Keratinocyte (primary cell): ENCODE data around the gene ST6GALNAC5. TPM values are rescaled to one million over a fixed set of nuclear protein-coding genes. Genes with fewer than 3 reads are reported as not detected.

ENCODE experiments used
- DNase-seq: peaks from one replicate; pipeline ENCODE4 v3.0.0-alpha.2; 2011; ENCODE audit warnings: low read depth, missing footprints, low spot score
- FAIRE-seq: peaks from 2 replicates; lab custom pipeline; 2011; peaks lifted over from hg19 to GRCh38; lab: Jason Lieb, UNC
- H2AFZ ChIP-seq: 2 replicates; pipeline ENCODE4 v1.6.0; 2012; ENCODE audit warnings: low read length, control low read depth, inconsistent platforms; ENCODE audit not compliant: control insufficient read depth
- H3K27ac ChIP-seq: 2 replicates; pipeline ENCODE4 v1.5.1; 2011; ENCODE audit warnings: low read length; ENCODE audit not compliant: control insufficient read depth, insufficient read depth
- H3K27me3 ChIP-seq: 3 replicates; pipeline ENCODE4 v1.6.0; 2011; ENCODE audit warnings: low read length; ENCODE audit not compliant: control insufficient read depth, insufficient read depth; ENCODE audit errors: extremely low read depth
- H3K36me3 ChIP-seq, 2 experiments: 2 replicates in 1 of 2; 3 replicates in 1 of 2; pipeline ENCODE4 v1.5.1; 2011; ENCODE audit warnings: low read length in 2 of 2, mild to moderate bottlenecking in 1 of 2; ENCODE audit not compliant: control insufficient read depth in 2 of 2, insufficient read depth in 2 of 2; ENCODE audit errors: extremely low read depth in 1 of 2
- H3K4me1 ChIP-seq: 3 replicates; pipeline ENCODE4 v1.5.1; 2011; ENCODE audit warnings: low read length; ENCODE audit not compliant: control insufficient read depth, insufficient read depth; ENCODE audit errors: extremely low read depth
- H3K4me2 ChIP-seq: 3 replicates; pipeline ENCODE4 v1.6.0; 2011; ENCODE audit warnings: low read depth, low read length; ENCODE audit not compliant: control insufficient read depth, insufficient read depth; ENCODE audit errors: extremely low read depth
- H3K4me3 ChIP-seq, 3 experiments: fragments of 200-600 bp in 1 of 3; sonication (generic) in 1 of 3; 2 replicates in 2 of 3; 3 replicates in 1 of 3; pipeline ENCODE4 v1.5.1; 2011 to 2016; ENCODE audit warnings: low read length in 3 of 3, mild to moderate bottlenecking in 3 of 3, control low read depth in 2 of 3, inconsistent platforms in 1 of 3, low read depth in 1 of 3, mixed read lengths in 1 of 3, mixed run types in 1 of 3, moderate library complexity in 1 of 3; ENCODE audit not compliant: control insufficient read depth in 2 of 3, insufficient read depth in 2 of 3; ENCODE audit errors: extremely low read depth in 1 of 3
- H3K79me2 ChIP-seq: 2 replicates; pipeline ENCODE4 v1.6.0; 2012; ENCODE audit warnings: low read length; ENCODE audit not compliant: control insufficient read depth, insufficient read depth
- H3K9ac ChIP-seq: 3 replicates; pipeline ENCODE4 v1.6.0; 2011; ENCODE audit warnings: low read length; ENCODE audit not compliant: control insufficient read depth, insufficient read depth; ENCODE audit errors: extremely low read depth
- H3K9me1 ChIP-seq: 3 replicates; pipeline ENCODE4 v1.6.0; 2011; ENCODE audit warnings: low read length; ENCODE audit not compliant: control insufficient read depth, insufficient read depth; ENCODE audit errors: extremely low read depth
- H3K9me3 ChIP-seq: 2 replicates; pipeline ENCODE4 v1.5.1; 2012; ENCODE audit warnings: low read depth, low read length; ENCODE audit not compliant: control insufficient read depth
- H4K20me1 ChIP-seq: 3 replicates; pipeline ENCODE4 v1.6.0; 2011; ENCODE audit warnings: low read length; ENCODE audit not compliant: control insufficient read depth, insufficient read depth; ENCODE audit errors: extremely low read depth
- EZH2 ChIP-seq: IDR thresholded peaks from one replicate; pipeline ENCODE4 v1.6.1; 2012; ENCODE audit warnings: inconsistent platforms, mild to moderate bottlenecking, low read length, moderate library complexity
- dilution Hi-C: fragments of 300-500 bp; cut with MboI; formaldehyde crosslinking; loops from one replicate; pipeline ENCODE4 v1.7.0; 2020; ENCODE audit warnings: low sequenced_read_pairs; ENCODE audit not compliant: extremely low pct_ligation_motif_present
- polyA plus RNA-seq, 5 experiments: library from polyadenylated mRNA; depleted of rRNA in 3 of 5; stranded (reverse) in 3 of 5; stranded (forward) in 1 of 5; unstranded in 1 of 5; fragments of >200 nt; gene quantifications; 1 replicate in 1 of 5; 2 replicates in 3 of 5; 3 replicates in 1 of 5; pipeline versions ENCODE4 v1.2.1 to v1.2.3, GENCODE V29; 2011 to 2012; ENCODE audit warnings: missing spikeins in 2 of 5, low read depth in 1 of 5, low replicate concordance in 1 of 5
- TF ChIP-seq, protein P1 (sequence below), 3 experiments: IDR thresholded peaks in 1 of 3; conservative IDR thresholded peaks in 1 of 3; optimal IDR thresholded peaks in 1 of 3; 2 replicates in 2 of 3; 3 replicates in 1 of 3; pipeline versions ENCODE3 to v1.5.1; 2011; ENCODE audit warnings: low read length in 3 of 3, mild to moderate bottlenecking in 3 of 3, moderate library complexity in 2 of 3, control low read depth in 1 of 3, inconsistent platforms in 1 of 3; ENCODE audit not compliant: insufficient read depth in 2 of 3; ENCODE audit errors: extremely low read depth in 1 of 3

Gene ST6GALNAC5
- polyA plus RNA-seq, 1 donor (not counting 4 experiments of a cell fraction or from before 2014, with no cell fraction given) = 12.8 TPM

DNA sequence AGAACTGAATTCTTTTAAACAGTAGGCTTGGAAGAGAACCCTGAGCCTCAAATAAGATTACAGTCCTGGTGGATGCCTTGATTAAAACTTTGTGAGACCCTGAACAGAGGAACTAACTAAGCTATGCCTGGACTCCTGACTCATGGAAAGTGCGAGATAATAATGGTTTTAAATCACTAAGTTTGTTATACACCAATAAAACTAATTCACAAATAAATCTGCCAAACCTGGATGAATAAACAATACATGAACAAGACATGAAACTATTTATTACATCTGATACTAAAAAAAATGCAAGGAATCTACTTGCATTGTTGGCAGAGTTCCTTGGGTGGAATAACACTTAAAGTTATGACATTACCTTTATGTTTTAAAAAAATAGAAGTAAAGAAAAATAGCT, 233.6 kb downstream of the ST6GALNAC5 start:
- no peak for DNase-seq
- no peak overlapping the region for H3K4me2 ChIP-seq
- no peak for TF ChIP-seq EZH2
- TF ChIP-seq, protein P1, sequence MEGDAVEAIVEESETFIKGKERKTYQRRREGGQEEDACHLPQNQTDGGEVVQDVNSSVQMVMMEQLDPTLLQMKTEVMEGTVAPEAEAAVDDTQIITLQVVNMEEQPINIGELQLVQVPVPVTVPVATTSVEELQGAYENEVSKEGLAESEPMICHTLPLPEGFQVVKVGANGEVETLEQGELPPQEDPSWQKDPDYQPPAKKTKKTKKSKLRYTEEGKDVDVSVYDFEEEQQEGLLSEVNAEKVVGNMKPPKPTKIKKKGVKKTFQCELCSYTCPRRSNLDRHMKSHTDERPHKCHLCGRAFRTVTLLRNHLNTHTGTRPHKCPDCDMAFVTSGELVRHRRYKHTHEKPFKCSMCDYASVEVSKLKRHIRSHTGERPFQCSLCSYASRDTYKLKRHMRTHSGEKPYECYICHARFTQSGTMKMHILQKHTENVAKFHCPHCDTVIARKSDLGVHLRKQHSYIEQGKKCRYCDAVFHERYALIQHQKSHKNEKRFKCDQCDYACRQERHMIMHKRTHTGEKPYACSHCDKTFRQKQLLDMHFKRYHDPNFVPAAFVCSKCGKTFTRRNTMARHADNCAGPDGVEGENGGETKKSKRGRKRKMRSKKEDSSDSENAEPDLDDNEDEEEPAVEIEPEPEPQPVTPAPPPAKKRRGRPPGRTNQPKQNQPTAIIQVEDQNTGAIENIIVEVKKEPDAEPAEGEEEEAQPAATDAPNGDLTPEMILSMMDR (optimal IDR thresholded peaks at IDR 0.05 in 1 of 3, IDR thresholded peaks at IDR 0.05 in 1 of 3, conservative IDR thresholded peaks at IDR 0.05 in 1 of 3; ENCODE audit: extremely low read depth in 1 of 3, insufficient read depth in 2 of 3, low read length in 3 of 3) = no peak

DNA sequence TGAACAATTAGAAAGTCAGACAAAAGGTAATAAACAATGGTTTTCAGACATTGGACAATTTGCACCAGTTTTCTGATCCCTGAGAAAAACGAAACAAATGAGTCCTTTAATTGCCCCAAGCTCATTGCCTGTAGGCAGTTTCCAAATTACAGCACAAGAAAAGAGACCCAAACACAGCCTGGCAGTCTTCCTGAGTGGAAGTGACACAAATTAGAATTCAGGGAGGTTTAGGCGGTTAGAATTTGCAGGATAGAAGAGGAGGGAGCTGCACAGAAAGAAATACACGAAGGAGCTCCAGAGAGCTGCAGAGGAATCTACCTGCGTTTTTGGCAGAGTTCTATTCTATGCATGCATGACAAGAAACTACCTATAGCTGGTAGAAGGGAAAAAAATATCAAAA, 236.2 kb downstream of the ST6GALNAC5 start:
- Histone ChIP-seq H3K27me3 (no peaks in the 10 kb centered on the region), H3K4me1 (no peaks in the 10 kb centered on the region), H3K9me3 (no peaks in the 10 kb centered on the region), H4K20me1 (no peaks in the 10 kb centered on the region), H3K27ac (no peak overlapping the region), H3K79me2 (no peaks in the 10 kb centered on the region), H3K9me1 (no peaks in the 10 kb centered on the region), H2AFZ (no peak overlapping the region), H3K9ac (no peak overlapping the region), H3K4me2 (no peak overlapping the region), H3K36me3 (no peaks in the 10 kb centered on the region), H3K4me3 (no peak overlapping the region)
- dilution Hi-C loops = no loop called here
- FAIRE-seq = no peak
- TF ChIP-seq EZH2 = no peak
- TF ChIP-seq, protein P1 (optimal IDR thresholded peaks at IDR 0.05 in 1 of 3, IDR thresholded peaks at IDR 0.05 in 1 of 3, conservative IDR thresholded peaks at IDR 0.05 in 1 of 3; ENCODE audit: extremely low read depth in 1 of 3, insufficient read depth in 2 of 3, low read length in 3 of 3) = no peak
- DNase-seq = no peak

More for the DNA sequence above, 233.6 kb downstream of the ST6GALNAC5 start:
- Histone ChIP-seq H3K9me3 (no peaks in the 10 kb centered on the region), H3K4me1 (no peaks in the 10 kb centered on the region), H3K36me3 (no peaks in the 10 kb centered on the region), H3K79me2 (no peaks in the 10 kb centered on the region), H3K4me3 (no peak overlapping the region), H3K9ac (no peak overlapping the region), H3K27me3 (no peaks in the 10 kb centered on the region), H3K27ac (no peak overlapping the region), H4K20me1 (no peaks in the 10 kb centered on the region), H3K9me1 (no peaks in the 10 kb centered on the region), H2AFZ (no peak overlapping the region)
- dilution Hi-C loops = no loop called here
- no peak for FAIRE-seq
